GM19193 (cell line): Measurements from ENCODE around the gene FBLN5.

Experiments used
- POLR2A ChIP-seq: IDR thresholded peaks from 4 replicates; pipeline ENCODE4 v1.6.1; 2011; ENCODE audit not compliant: insufficient read depth, insufficient read length; ENCODE audit errors: extremely low read depth

FBLN5 gene

GRCh38 chr14:91961297-91962220, 14.1 kb upstream of the FBLN5 start:
- no peak for TF ChIP-seq POLR2A

GRCh38 chr14:91957876-91958313, 10.4 kb upstream of the FBLN5 start:
- TF ChIP-seq POLR2A = no peak

- TF ChIP-seq POLR2A = no peak
Measured at GRCh38 chr14:91956616-91957015, 9.1 kb upstream of the FBLN5 start.

- no peak for TF ChIP-seq POLR2A
Measured at GRCh38 chr14:91955168-91955567, 7.7 kb upstream of the FBLN5 start.

GRCh38 chr14:91953170-91953985, 5.9 kb upstream of the FBLN5 start:
- no peak for TF ChIP-seq POLR2A

GRCh38 chr14:91946622-91947474, 646 bp downstream of the FBLN5 start:
- no peak for TF ChIP-seq POLR2A

- no peak for TF ChIP-seq POLR2A
Measured at GRCh38 chr14:91945751-91946621, 1.5 kb downstream of the FBLN5 start.

- no peak for TF ChIP-seq POLR2A
Measured at GRCh38 chr14:91942946-91943345, 4.5 kb downstream of the FBLN5 start.

GRCh38 chr14:91942128-91942527, 5.4 kb downstream of the FBLN5 start:
- TF ChIP-seq POLR2A = no peak

- TF ChIP-seq POLR2A = no peak
Measured at GRCh38 chr14:91940209-91940608, 7.3 kb downstream of the FBLN5 start.

- no peak for TF ChIP-seq POLR2A
Measured at GRCh38 chr14:91935586-91935985, 11.9 kb downstream of the FBLN5 start.

GRCh38 chr14:91934554-91935285, 12.8 kb downstream of the FBLN5 start:
- TF ChIP-seq POLR2A = no peak

- no peak for TF ChIP-seq POLR2A
Measured at GRCh38 chr14:91931478-91932088, 15.9 kb downstream of the FBLN5 start.
